H1 (cell line): Measurements from ENCODE around the gene GNG4. TPM values are rescaled to one million over a fixed set of nuclear protein-coding genes. Genes with fewer than 3 reads are reported as not detected.
A peak's percentile ranks its signal among the peaks of the same experiment; 100 is the strongest.

ENCODE experiments used
- CTCF ChIA-PET: fragments of 300-600 bp; sonication (Branson Sonifier 250); formaldehyde crosslinking; loops from one replicate; lab custom pipeline; 2021; ENCODE audit not compliant: partially characterized antibody; lab: Charles Lee
- POLR2A ChIA-PET: fragments of 300-600 bp; sonication (Branson Sonifier 250); formaldehyde crosslinking; loops from one replicate; lab custom pipeline; 2021; ENCODE audit warnings: inconsistent platforms; ENCODE audit not compliant: partially characterized antibody; lab: Charles Lee
- DNase-seq, 2 experiments: peaks; one replicate each; pipeline versions ENCODE4 v3.0.0 to v3.0.0-alpha.2; 2010 to 2022; ENCODE audit warnings: low spot score in 2 of 2, low read depth in 1 of 2, mixed read lengths in 1 of 2
- FAIRE-seq: peaks from 2 replicates; lab custom pipeline; 2011; peaks lifted over from hg19 to GRCh38; lab: Jason Lieb, UNC
- H2AFZ ChIP-seq: 2 replicates; pipeline ENCODE4 v1.8.1; 2012; ENCODE audit warnings: low read length, inconsistent platforms
- H2AK5ac ChIP-seq: 2 replicates; pipeline ENCODE4 v1.6.1; 2013; ENCODE audit warnings: low read depth, low read length
- H2BK120ac ChIP-seq: replicated peaks from 2 replicates; pipeline ENCODE3; 2013; ENCODE audit warnings: low read depth, low read length, inconsistent platforms
- H2BK12ac ChIP-seq: 2 replicates; pipeline ENCODE4 v1.6.1; 2013; ENCODE audit warnings: low read depth, low read length
- H2BK15ac ChIP-seq: 2 replicates; pipeline ENCODE4 v1.6.1; 2013; ENCODE audit warnings: low read length
- H2BK20ac ChIP-seq: 2 replicates; pipeline ENCODE4 v1.6.1; 2013; ENCODE audit warnings: low read length
- H2BK5ac ChIP-seq: 2 replicates; pipeline ENCODE4 v1.6.1; 2013; ENCODE audit warnings: low read depth, low read length
- H3K14ac ChIP-seq: 2 replicates; pipeline ENCODE4 v1.6.1; 2013; ENCODE audit warnings: inconsistent platforms; ENCODE audit not compliant: insufficient read length
- H3K18ac ChIP-seq: 2 replicates; pipeline ENCODE4 v1.6.1; 2013; ENCODE audit warnings: low read length; ENCODE audit errors: extremely low read depth
- H3K23ac ChIP-seq: 2 replicates; pipeline ENCODE4 v1.6.1; 2013; ENCODE audit warnings: inconsistent platforms; ENCODE audit not compliant: insufficient read length
- H3K23me2 ChIP-seq: 2 replicates; pipeline ENCODE4 v1.6.1; 2013; ENCODE audit warnings: low read depth, low read length
- H3K27ac ChIP-seq: 2 replicates; pipeline ENCODE4 v1.6.1; 2011; ENCODE audit warnings: low read depth, low read length, inconsistent platforms
- H3K27me3 ChIP-seq, 4 experiments: replicated peaks in 1 of 4; 1 replicate in 1 of 4; 2 replicates in 3 of 4; pipeline versions ENCODE4 v1.6.1 to v1.8.1; 2011 to 2013; ENCODE audit warnings: low read length in 3 of 4, mild to moderate bottlenecking in 3 of 4, inconsistent platforms in 2 of 4, mixed read lengths in 2 of 4, moderate library complexity in 1 of 4; ENCODE audit not compliant: control insufficient read depth in 3 of 4, insufficient read depth in 3 of 4; ENCODE audit errors: extremely low read depth in 1 of 4
- H3K36me3 ChIP-seq, 4 experiments: 2 replicates each; pipeline versions ENCODE4 v1.6.1 to v1.8.1; 2011 to 2013; ENCODE audit warnings: mild to moderate bottlenecking in 4 of 4, low read length in 3 of 4, moderate library complexity in 2 of 4, control low read depth in 1 of 4, inconsistent platforms in 1 of 4; ENCODE audit not compliant: insufficient read depth in 4 of 4, control insufficient read depth in 2 of 4
- H3K4ac ChIP-seq: replicated peaks from 2 replicates; pipeline ENCODE3; 2013; ENCODE audit warnings: low read length, low read depth, mixed read lengths, inconsistent platforms; ENCODE audit not compliant: insufficient read length
- H3K4me1 ChIP-seq, 4 experiments: replicated peaks in 1 of 4; 1 replicate in 1 of 4; 2 replicates in 3 of 4; pipeline versions ENCODE4 v1.6.1 to v1.8.1; 2011 to 2013; ENCODE audit warnings: low read length in 3 of 4, inconsistent platforms in 2 of 4, mixed read lengths in 1 of 4; ENCODE audit not compliant: insufficient read depth in 4 of 4, control insufficient read depth in 3 of 4
- H3K4me2 ChIP-seq, 2 experiments: 2 replicates each; pipeline versions ENCODE4 v1.6.1 to v1.8.1; 2011 to 2013; ENCODE audit warnings: low read depth in 2 of 2, low read length in 2 of 2, control low read depth in 1 of 2, inconsistent platforms in 1 of 2, mild to moderate bottlenecking in 1 of 2; ENCODE audit not compliant: insufficient read depth in 1 of 2
- H3K4me3 ChIP-seq, 4 experiments: fragments of 200-600, 300-600 bp in 1 of 4; sonication (generic), shearing (Covaris generic), sonication (Bioruptor Twin) in 1 of 4; 2 replicates each; pipeline versions ENCODE4 v1.5.1 to v1.8.1; 2011 to 2016; ENCODE audit warnings: low read length in 4 of 4, low read depth in 3 of 4, control low read depth in 2 of 4, inconsistent platforms in 2 of 4, mild to moderate bottlenecking in 2 of 4, mixed read lengths in 1 of 4, moderate library complexity in 1 of 4; ENCODE audit not compliant: insufficient read depth in 2 of 4; ENCODE audit errors: extremely low read depth in 1 of 4
- H3K56ac ChIP-seq: replicated peaks from 2 replicates; pipeline ENCODE3; 2013; ENCODE audit warnings: low read depth, mild to moderate bottlenecking, mixed read lengths, low read length, inconsistent platforms; ENCODE audit not compliant: insufficient read length
- H3K79me1 ChIP-seq: 2 replicates; pipeline ENCODE4 v1.6.1; 2013; ENCODE audit warnings: low read depth, low read length, control low read depth
- H3K79me2 ChIP-seq, 2 experiments: 2 replicates each; pipeline versions ENCODE4 v1.6.1 to v1.8.1; 2012 to 2013; ENCODE audit warnings: low read length in 2 of 2, mild to moderate bottlenecking in 2 of 2, inconsistent platforms in 1 of 2; ENCODE audit not compliant: insufficient read depth in 2 of 2, control insufficient read depth in 1 of 2
- H3K9ac ChIP-seq, 4 experiments: replicated peaks in 1 of 4; 1 replicate in 1 of 4; 2 replicates in 3 of 4; pipeline versions ENCODE4 v1.6.1 to v1.8.1; 2011 to 2013; ENCODE audit warnings: low read depth in 3 of 4, low read length in 3 of 4, control low read depth in 2 of 4, mild to moderate bottlenecking in 2 of 4, moderate library complexity in 2 of 4, inconsistent platforms in 1 of 4; ENCODE audit errors: extremely low read depth in 1 of 4
- H3K9me3 ChIP-seq, 2 experiments: 2 replicates each; pipeline versions ENCODE4 v1.6.1 to v1.8.1; 2012 to 2013; ENCODE audit warnings: mild to moderate bottlenecking in 2 of 2, moderate library complexity in 2 of 2, control low read depth in 1 of 2, inconsistent platforms in 1 of 2, low read depth in 1 of 2, low read length in 1 of 2, mixed read lengths in 1 of 2; ENCODE audit not compliant: insufficient read depth in 2 of 2
- H4K20me1 ChIP-seq, 2 experiments: replicated peaks in 1 of 2; 2 replicates each; pipeline versions ENCODE3 to v1.8.1; 2011 to 2013; ENCODE audit warnings: inconsistent platforms in 2 of 2, low read length in 2 of 2, mild to moderate bottlenecking in 1 of 2; ENCODE audit not compliant: insufficient read depth in 2 of 2, control insufficient read depth in 1 of 2
- H4K5ac ChIP-seq: 2 replicates; pipeline ENCODE4 v1.6.1; 2013; ENCODE audit warnings: low read length, low read depth, mixed read lengths, inconsistent platforms; ENCODE audit not compliant: insufficient read length
- H4K8ac ChIP-seq: 2 replicates; pipeline ENCODE4 v1.8.0; 2013; ENCODE audit warnings: mild to moderate bottlenecking, moderate library complexity, low read length, inconsistent platforms; ENCODE audit not compliant: insufficient read depth; ENCODE audit errors: extremely low read depth
- H4K91ac ChIP-seq: replicated peaks from 2 replicates; pipeline ENCODE3; 2013; ENCODE audit warnings: low read length, mixed read lengths, inconsistent platforms; ENCODE audit not compliant: insufficient read length
- BCL11A ChIP-seq, 2 experiments: IDR thresholded peaks; one replicate each; pipeline ENCODE4 v1.6.1; 2011; ENCODE audit warnings: low read depth in 2 of 2, low read length in 2 of 2, mild to moderate bottlenecking in 2 of 2
- CBX5 ChIP-seq: fragments of 300-800, 300-1000 bp; sonication (generic); IDR thresholded peaks from 2 replicates; pipeline ENCODE4 v1.7.1; 2016; ENCODE audit warnings: antibody characterized with exemption, low read length, low read depth
- CHD1 ChIP-seq: IDR thresholded peaks from 2 replicates; pipeline ENCODE4 v1.6.1; 2012; ENCODE audit warnings: low read depth, low read length, improper control_type of control experiment
- JUND ChIP-seq: IDR thresholded peaks from 2 replicates; pipeline ENCODE4 v1.6.1; 2011; ENCODE audit warnings: mild to moderate bottlenecking, improper control_type of control experiment, low read length
- KDM5A ChIP-seq: fragments of 200-600 bp; IDR thresholded peaks from 2 replicates; pipeline ENCODE4 v1.7.1; 2012; ENCODE audit warnings: mild to moderate bottlenecking, low read length, inconsistent platforms, mixed read lengths
- PHF8 ChIP-seq: fragments of 200-600 bp; sonication (generic); conservative IDR thresholded peaks from 2 replicates; pipeline ENCODE4 v1.7.1; 2012; ENCODE audit warnings: low read depth, mild to moderate bottlenecking, inconsistent platforms, low read length, moderate library complexity
- SP2 ChIP-seq: IDR thresholded peaks from 2 replicates; pipeline ENCODE4 v1.6.1; 2012; ENCODE audit warnings: mild to moderate bottlenecking, low read length, inconsistent platforms
- SRF ChIP-seq: IDR thresholded peaks from 2 replicates; pipeline ENCODE4 v1.6.1; 2011; ENCODE audit warnings: mild to moderate bottlenecking, low read depth, low read length, moderate library complexity
- TBP ChIP-seq: IDR thresholded peaks from 2 replicates; pipeline ENCODE4 v1.6.1; 2011; ENCODE audit warnings: low read depth, low read length, improper control_type of control experiment
- whole genome bisulfite sequencing, 2 experiments: shearing (Covaris generic) in 1 of 2; methylation state at CpG; one replicate each; pipeline versions ENCODE4 v1.1.6 to v1.1.7; 2013 to 2015; ENCODE audit warnings: low lambda C conversion rate in 2 of 2, mixed read lengths in 2 of 2, inconsistent platforms in 1 of 2, low coverage in 1 of 2, missing lambda C conversion rate in 1 of 2; ENCODE audit not compliant: insufficient replicate concordance in 2 of 2, insufficient coverage in 1 of 2, insufficient read length in 1 of 2; ENCODE audit errors: extremely low coverage in 1 of 2, missing lambda C conversion rate in 1 of 2; 5-methylcytosine and 5-hydroxymethylcytosine counted together
- polyA plus RNA-seq, 7 experiments: library from polyadenylated mRNA; depleted of rRNA in 3 of 7; stranded (reverse) in 5 of 7; unstranded in 2 of 7; fragments of >200 nt in 5 of 7; fragments of 200-250 nt in 2 of 7; gene quantifications; 1 replicate in 5 of 7; 2 replicates in 1 of 7; 4 replicates in 1 of 7; pipeline versions ENCODE4 v1.2.1 to v1.2.3, GENCODE V29; 2011 to 2013; ENCODE audit warnings: missing spikeins in 2 of 7, mixed read lengths in 2 of 7
- total RNA-seq: library from RNA; stranded (reverse); fragmentation: NEBNext Ultra II Directional; extraction: Animal tissue kit (Norgen Biotek cat#: 25700); gene quantifications from 2 replicates; pipeline ENCODE4 v1.2.1, GENCODE V29; 2021
- TF ChIP-seq, protein P1 (sequence below): IDR thresholded peaks from 2 replicates; pipeline ENCODE4 v1.6.1; 2012; ENCODE audit warnings: low read length, inconsistent platforms

The GNG4 gene
- total and polyA plus RNA-seq, 2 of the 8 experiments (the other 6 are each of a cell fraction or from before 2014, with no cell fraction given), result 95.5 to 96.8 TPM

- Histone ChIP-seq H3K23ac (no peak overlapping the region), H3K79me2 (peaks cover 0 to 60% of the 10 kb centered on the region in 2 experiments; a peak in 2 of 4 replicates)
Measured at GRCh38 chr1:235646463-235646862, 3.1 kb downstream of the GNG4 start.

More at GRCh38 chr1:235646463-235646862, 3.1 kb downstream of the GNG4 start:
- Histone ChIP-seq H4K20me1 (peaks cover 9 to 10% of the 10 kb centered on the region in 2 experiments), H3K14ac (no peak overlapping the region), H3K56ac (no peak overlapping the region), H2BK20ac (no peak overlapping the region), H4K5ac (no peak overlapping the region), H3K27me3 (no peaks in the 10 kb centered on the region), H3K27ac (no peak overlapping the region), H2BK15ac (no peak overlapping the region), H2BK120ac (no peak overlapping the region), H2AK5ac (no peak overlapping the region), H3K9ac (no peak overlapping the region), H3K4me2 (no peak overlapping the region), H3K4me1 (peaks cover 22 to 55% (median 28%) of the 10 kb centered on the region in 4 experiments), H2BK12ac (no peak overlapping the region), H4K91ac (no peak overlapping the region), H3K4me3 (no peak overlapping the region), H3K23me2 (peaks cover 19% of the 10 kb centered on the region), H3K18ac (no peak overlapping the region), H4K8ac (peak overlapping the region; percentile 15; the same call in 1 of the 2 replicates), H3K9me3 (no peaks in the 10 kb centered on the region), H2AFZ (no peak overlapping the region), H3K4ac (no peak overlapping the region), H3K79me1 (no peaks in the 10 kb centered on the region; the same call in 1 of the 2 replicates), H3K36me3 (no peaks in the 10 kb centered on the region), H2BK5ac (no peak overlapping the region)
- 91% methylated on average over 9 of the region's 9 CpGs; no CpG with 5 or more reads in 1 of the 2 experiments for WGBS, 2 experiments
- POLR2A ChIA-PET, result interaction anchor here (1.0 to 1.3 kb wide), 2 partner anchors 11 to 63 kb away, joined by 3 to 7 read pairs; no protein-coding TSS in a partner anchor
- DNase-seq, result no peak
- CTCF ChIA-PET, result interaction anchor here (0.6 to 2.4 kb wide), 10 partner anchors 11 to 448 kb away, joined by 3 to 12 read pairs (median 4); no protein-coding TSS in a partner anchor
- no peak for FAIRE-seq
- TF ChIP-seq PHF8, result no peak
- no peak for TF ChIP-seq BCL11A (IDR thresholded peaks at IDR 0.05; ENCODE audit: low read depth in 2 of 2, low read length in 2 of 2)
- no peak for TF ChIP-seq JUND
- no peak for TF ChIP-seq SRF
- TF ChIP-seq, protein P1, sequence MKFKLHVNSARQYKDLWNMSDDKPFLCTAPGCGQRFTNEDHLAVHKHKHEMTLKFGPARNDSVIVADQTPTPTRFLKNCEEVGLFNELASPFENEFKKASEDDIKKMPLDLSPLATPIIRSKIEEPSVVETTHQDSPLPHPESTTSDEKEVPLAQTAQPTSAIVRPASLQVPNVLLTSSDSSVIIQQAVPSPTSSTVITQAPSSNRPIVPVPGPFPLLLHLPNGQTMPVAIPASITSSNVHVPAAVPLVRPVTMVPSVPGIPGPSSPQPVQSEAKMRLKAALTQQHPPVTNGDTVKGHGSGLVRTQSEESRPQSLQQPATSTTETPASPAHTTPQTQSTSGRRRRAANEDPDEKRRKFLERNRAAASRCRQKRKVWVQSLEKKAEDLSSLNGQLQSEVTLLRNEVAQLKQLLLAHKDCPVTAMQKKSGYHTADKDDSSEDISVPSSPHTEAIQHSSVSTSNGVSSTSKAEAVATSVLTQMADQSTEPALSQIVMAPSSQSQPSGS, result no peak
- no peak for TF ChIP-seq KDM5A
- TF ChIP-seq SP2, result no peak
- TF ChIP-seq CBX5, result no peak
- TF ChIP-seq CHD1, result no peak
- no peak for TF ChIP-seq TBP
